A549 (cell line): ENCODE results near the gene HOXB3.

Source experiments
- CHD4 ChIP-seq: fragments of 200-600 bp; sonication (generic); IDR thresholded peaks from 2 replicates; pipeline ENCODE4 v1.6.1; 2016; ENCODE audit warnings: antibody characterized with exemption, mild to moderate bottlenecking, borderline replicate concordance
- JUN ChIP-seq, 2 experiments: fragments of >200 bp; sonication (Bioruptor Twin); formaldehyde crosslinking; IDR thresholded peaks; 2 replicates in 1 of 2; 3 replicates in 1 of 2; pipeline ENCODE4 v1.6.1; 2016 to 2017
- PHF8 ChIP-seq: fragments of 200-600 bp; sonication (generic); IDR thresholded peaks from 2 replicates; pipeline ENCODE4 v1.6.1; 2016; ENCODE audit warnings: low read depth, mild to moderate bottlenecking, antibody characterized with exemption, moderate library complexity, borderline replicate concordance
- POLR2A ChIP-seq: IDR thresholded peaks from 2 replicates; pipeline ENCODE4 v1.6.1; 2012; ENCODE audit warnings: mild to moderate bottlenecking, low read length
- RAD21 ChIP-seq, 2 experiments: fragments of >200 bp in 1 of 2; sonication (Bioruptor Twin) in 1 of 2; formaldehyde crosslinking in 1 of 2; IDR thresholded peaks in 1 of 2; conservative IDR thresholded peaks in 1 of 2; 2 replicates in 1 of 2; 3 replicates in 1 of 2; pipeline ENCODE4 v1.6.1; 2012 to 2018; ENCODE audit warnings: inconsistent platforms in 1 of 2
- SREBF2 ChIP-seq: fragments of 450-650 bp; IDR thresholded peaks from 2 replicates; pipeline ENCODE4 v1.6.1; 2014; ENCODE audit warnings: mild to moderate bottlenecking, moderate library complexity
- TF ChIP-seq, protein P1 (sequence below): fragments of >200 bp; sonication (Bioruptor Twin); formaldehyde crosslinking; IDR thresholded peaks from 3 replicates; pipeline ENCODE4 v1.5.1; 2016
- TF ChIP-seq, protein P2 (sequence below): fragments of 200-600 bp; sonication (generic); IDR thresholded peaks from 2 replicates; pipeline ENCODE4 v1.6.1; 2016; ENCODE audit warnings: antibody characterized with exemption, mild to moderate bottlenecking, moderate library complexity
- TF ChIP-seq, protein P3 (sequence below): fragments of 450-650 bp; IDR thresholded peaks from 2 replicates; pipeline ENCODE4 v1.6.1; 2014; ENCODE audit warnings: antibody characterized with exemption

DNA sequence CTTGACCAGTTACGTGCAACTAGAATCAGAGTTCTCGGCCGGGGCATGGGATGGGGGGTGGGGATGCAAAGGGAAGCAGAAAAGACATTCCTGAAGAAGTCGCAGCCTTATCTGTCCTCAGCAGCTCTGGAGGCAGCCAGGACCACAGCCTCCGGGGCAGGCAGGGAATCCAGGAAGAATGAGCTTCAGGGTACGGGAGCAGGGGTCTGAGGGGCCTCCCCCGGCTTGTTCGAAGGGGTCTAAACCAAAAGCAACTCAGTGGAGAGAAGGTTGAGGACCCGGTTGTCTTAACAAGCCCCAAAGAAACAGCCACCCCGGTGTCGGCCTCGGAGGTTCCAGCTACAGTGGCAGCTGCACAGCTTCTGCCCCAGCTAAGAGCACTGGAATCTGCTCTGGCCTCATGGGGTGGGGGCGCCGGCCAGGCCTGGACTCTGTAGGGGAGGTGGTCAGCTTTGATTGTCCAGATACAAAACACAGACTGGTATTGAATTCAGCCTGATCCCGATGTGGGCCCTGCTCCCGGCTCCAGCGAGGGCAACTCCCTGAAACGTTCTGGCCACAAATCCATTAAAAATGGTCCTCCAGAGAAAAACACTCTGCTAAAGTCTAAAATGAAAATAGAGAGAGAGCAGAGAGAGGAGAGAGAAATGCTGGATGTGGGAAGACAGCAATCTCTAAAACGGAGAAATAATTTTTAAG lies 19.6 kb downstream of the HOXB3 start:
- TF ChIP-seq, protein P1, sequence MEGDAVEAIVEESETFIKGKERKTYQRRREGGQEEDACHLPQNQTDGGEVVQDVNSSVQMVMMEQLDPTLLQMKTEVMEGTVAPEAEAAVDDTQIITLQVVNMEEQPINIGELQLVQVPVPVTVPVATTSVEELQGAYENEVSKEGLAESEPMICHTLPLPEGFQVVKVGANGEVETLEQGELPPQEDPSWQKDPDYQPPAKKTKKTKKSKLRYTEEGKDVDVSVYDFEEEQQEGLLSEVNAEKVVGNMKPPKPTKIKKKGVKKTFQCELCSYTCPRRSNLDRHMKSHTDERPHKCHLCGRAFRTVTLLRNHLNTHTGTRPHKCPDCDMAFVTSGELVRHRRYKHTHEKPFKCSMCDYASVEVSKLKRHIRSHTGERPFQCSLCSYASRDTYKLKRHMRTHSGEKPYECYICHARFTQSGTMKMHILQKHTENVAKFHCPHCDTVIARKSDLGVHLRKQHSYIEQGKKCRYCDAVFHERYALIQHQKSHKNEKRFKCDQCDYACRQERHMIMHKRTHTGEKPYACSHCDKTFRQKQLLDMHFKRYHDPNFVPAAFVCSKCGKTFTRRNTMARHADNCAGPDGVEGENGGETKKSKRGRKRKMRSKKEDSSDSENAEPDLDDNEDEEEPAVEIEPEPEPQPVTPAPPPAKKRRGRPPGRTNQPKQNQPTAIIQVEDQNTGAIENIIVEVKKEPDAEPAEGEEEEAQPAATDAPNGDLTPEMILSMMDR: no peak
- TF ChIP-seq RAD21 (conservative IDR thresholded peaks at IDR 0.05 in 1 of 2, IDR thresholded peaks at IDR 0.05 in 1 of 2) (no peak), JUN (IDR thresholded peaks at IDR 0.05) (no peak), POLR2A (no peak), PHF8 (no peak), SREBF2 (no peak), CHD4 (no peak)
- TF ChIP-seq, protein P2, sequence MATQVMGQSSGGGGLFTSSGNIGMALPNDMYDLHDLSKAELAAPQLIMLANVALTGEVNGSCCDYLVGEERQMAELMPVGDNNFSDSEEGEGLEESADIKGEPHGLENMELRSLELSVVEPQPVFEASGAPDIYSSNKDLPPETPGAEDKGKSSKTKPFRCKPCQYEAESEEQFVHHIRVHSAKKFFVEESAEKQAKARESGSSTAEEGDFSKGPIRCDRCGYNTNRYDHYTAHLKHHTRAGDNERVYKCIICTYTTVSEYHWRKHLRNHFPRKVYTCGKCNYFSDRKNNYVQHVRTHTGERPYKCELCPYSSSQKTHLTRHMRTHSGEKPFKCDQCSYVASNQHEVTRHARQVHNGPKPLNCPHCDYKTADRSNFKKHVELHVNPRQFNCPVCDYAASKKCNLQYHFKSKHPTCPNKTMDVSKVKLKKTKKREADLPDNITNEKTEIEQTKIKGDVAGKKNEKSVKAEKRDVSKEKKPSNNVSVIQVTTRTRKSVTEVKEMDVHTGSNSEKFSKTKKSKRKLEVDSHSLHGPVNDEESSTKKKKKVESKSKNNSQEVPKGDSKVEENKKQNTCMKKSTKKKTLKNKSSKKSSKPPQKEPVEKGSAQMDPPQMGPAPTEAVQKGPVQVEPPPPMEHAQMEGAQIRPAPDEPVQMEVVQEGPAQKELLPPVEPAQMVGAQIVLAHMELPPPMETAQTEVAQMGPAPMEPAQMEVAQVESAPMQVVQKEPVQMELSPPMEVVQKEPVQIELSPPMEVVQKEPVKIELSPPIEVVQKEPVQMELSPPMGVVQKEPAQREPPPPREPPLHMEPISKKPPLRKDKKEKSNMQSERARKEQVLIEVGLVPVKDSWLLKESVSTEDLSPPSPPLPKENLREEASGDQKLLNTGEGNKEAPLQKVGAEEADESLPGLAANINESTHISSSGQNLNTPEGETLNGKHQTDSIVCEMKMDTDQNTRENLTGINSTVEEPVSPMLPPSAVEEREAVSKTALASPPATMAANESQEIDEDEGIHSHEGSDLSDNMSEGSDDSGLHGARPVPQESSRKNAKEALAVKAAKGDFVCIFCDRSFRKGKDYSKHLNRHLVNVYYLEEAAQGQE: no peak
- TF ChIP-seq, protein P3, sequence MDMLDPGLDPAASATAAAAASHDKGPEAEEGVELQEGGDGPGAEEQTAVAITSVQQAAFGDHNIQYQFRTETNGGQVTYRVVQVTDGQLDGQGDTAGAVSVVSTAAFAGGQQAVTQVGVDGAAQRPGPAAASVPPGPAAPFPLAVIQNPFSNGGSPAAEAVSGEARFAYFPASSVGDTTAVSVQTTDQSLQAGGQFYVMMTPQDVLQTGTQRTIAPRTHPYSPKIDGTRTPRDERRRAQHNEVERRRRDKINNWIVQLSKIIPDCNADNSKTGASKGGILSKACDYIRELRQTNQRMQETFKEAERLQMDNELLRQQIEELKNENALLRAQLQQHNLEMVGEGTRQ: no peak
